ENCODE data around the gene OTC. TPM values are rescaled to one million over a fixed set of nuclear protein-coding genes. Genes with fewer than 3 reads are reported as not detected.

OTC gene
- total RNA-seq, 6 donors from 2014 or later = 0.69 to 2.5 (median 0.76) TPM; not detected in 3

DNA sequence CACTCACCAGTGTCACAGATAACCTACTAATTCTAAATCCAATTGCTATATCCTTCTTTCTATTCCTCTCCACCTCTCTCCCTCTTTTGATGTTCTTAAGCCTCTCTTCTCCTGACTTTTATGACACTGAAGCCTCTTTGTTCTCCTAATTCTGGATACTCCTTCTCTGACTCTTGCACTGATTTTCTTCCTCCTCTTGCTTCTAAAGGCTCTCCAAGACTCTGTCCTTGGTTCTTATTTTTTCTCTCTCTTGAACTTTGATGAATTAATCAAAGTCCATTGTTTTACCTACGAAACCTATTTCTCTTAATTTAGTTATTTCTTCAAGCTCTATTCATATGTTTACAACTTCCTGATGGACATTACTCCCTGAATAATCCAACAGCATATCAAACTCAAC is 113.3 kb downstream of the OTC start:
- DNase-seq = no peak
- no peaks in the 10 kb centered on the region for H3K27me3 ChIP-seq
- H3K36me3 ChIP-seq = no peaks in the 10 kb centered on the region
- ATAC-seq (ENCODE audit: low FRiP score in 2 of 2) = no peak
- H3K9me3 ChIP-seq = peaks cover 0 to 8% (median 0%) of the 10 kb centered on the region in 4 donors
- 81 to 86% methylated on average over 1 of the region's 1 CpG for WGBS, 2 donors
- no peak overlapping the region for H3K4me3 ChIP-seq
- no peak overlapping the region for H3K27ac ChIP-seq
- H3K4me1 ChIP-seq = no peaks in the 10 kb centered on the region
- no peak for TF ChIP-seq POLR2AphosphoS5 (IDR thresholded peaks at IDR 0.05)
- TF ChIP-seq, protein P1, sequence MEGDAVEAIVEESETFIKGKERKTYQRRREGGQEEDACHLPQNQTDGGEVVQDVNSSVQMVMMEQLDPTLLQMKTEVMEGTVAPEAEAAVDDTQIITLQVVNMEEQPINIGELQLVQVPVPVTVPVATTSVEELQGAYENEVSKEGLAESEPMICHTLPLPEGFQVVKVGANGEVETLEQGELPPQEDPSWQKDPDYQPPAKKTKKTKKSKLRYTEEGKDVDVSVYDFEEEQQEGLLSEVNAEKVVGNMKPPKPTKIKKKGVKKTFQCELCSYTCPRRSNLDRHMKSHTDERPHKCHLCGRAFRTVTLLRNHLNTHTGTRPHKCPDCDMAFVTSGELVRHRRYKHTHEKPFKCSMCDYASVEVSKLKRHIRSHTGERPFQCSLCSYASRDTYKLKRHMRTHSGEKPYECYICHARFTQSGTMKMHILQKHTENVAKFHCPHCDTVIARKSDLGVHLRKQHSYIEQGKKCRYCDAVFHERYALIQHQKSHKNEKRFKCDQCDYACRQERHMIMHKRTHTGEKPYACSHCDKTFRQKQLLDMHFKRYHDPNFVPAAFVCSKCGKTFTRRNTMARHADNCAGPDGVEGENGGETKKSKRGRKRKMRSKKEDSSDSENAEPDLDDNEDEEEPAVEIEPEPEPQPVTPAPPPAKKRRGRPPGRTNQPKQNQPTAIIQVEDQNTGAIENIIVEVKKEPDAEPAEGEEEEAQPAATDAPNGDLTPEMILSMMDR (IDR thresholded peaks at IDR 0.05) = no peak
- no peak for TF ChIP-seq EP300 (IDR thresholded peaks at IDR 0.05)
- no peak for TF ChIP-seq POLR2A (IDR thresholded peaks at IDR 0.05)

DNA sequence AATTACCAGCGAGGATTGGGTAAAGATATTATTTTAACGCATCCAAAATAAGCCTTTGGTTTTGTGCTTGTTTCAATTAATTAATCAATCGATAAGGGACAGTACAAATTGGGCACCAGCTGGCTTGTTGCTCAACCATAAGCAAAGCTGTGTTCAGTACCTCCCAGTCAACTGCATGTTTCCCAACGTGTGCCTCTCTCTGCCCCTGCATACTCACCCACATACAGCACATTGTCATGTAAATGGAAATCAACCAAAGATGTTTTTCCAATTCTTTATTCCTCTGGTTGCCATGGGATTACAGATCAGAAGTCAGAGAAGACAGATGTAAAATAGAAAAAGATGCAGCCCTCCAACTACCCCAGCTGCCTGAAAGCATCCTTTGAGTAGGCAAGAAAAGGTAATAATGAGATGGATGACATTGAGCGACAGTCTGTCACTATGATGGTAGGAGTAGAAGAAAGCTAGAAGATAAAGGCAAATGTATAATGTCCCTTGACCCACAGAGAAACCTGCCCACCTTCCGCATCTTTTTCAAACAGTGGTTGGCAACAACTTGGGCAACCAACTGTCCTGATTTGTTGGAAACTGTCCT is 116.3 kb downstream of the OTC start:
- Histone ChIP-seq H3K27me3 (no peaks in the 10 kb centered on the region), H3K27ac (no peak overlapping the region), H3K9me3 (peaks cover 0 to 6% (median 0%) of the 10 kb centered on the region in 4 donors), H3K4me1 (no peaks in the 10 kb centered on the region), H3K4me3 (no peak overlapping the region), H3K36me3 (no peaks in the 10 kb centered on the region)
- 78 to 83% methylated on average over 6 of the region's 6 CpGs for WGBS, 2 donors
- TF ChIP-seq, protein P1 (IDR thresholded peaks at IDR 0.05) = no peak
- TF ChIP-seq POLR2AphosphoS5 (IDR thresholded peaks at IDR 0.05) (no peak), EP300 (IDR thresholded peaks at IDR 0.05) (no peak), POLR2A (IDR thresholded peaks at IDR 0.05) (no peak)
- no peak for DNase-seq
- no peak for ATAC-seq (ENCODE audit: low FRiP score in 2 of 2)

Small RNA genes lying within 50 kb of the gene (small RNA-seq; reads per million reads assigned to genes)
- gene RF00322 = 0 reads per million in 4 donors

Other genes starting within 250 kb of the OTC start
- gene SRPX, start 131.7 kb upstream of the OTC start, total RNA-seq = 10 to 100 TPM in 5 of 6 donors, 1 to 10 TPM in 1; 1.0 to 76.6 (median 41.3) TPM
- 10 to 100 TPM; 15.8 to 82.8 (median 30.1) TPM for gene RPGR, start 25.1 kb upstream of the OTC start, total RNA-seq
- 10 to 100 TPM in 5 of 6 donors, 1 to 10 TPM in 1; 7.3 to 65.0 (median 49.4) TPM for gene TSPAN7, start 208.9 kb downstream of the OTC start, total RNA-seq